GM18907 (cell line): ENCODE results near the gene SPP2.

Experiments used
- ATAC-seq: cut with Tn5 transposase; IDR thresholded peaks from one replicate; pipeline ENCODE4 v1.9.1; 2021; ENCODE audit warnings: mild to moderate bottlenecking, moderate library complexity; ENCODE audit not compliant: unreplicated experiment

SPP2 gene

GRCh38 chr2:234033885-234034284, 16.6 kb upstream of the SPP2 start:
- ATAC-seq = no peak

GRCh38 chr2:234038076-234038802, 12.3 kb upstream of the SPP2 start:
- ATAC-seq = no peak

- no peak for ATAC-seq
Observed at GRCh38 chr2:234044157-234044556, 6.3 kb upstream of the SPP2 start.

GRCh38 chr2:234046521-234046920, 4.0 kb upstream of the SPP2 start:
- ATAC-seq = no peak

- ATAC-seq = no peak
Observed at GRCh38 chr2:234047361-234047760, 3.1 kb upstream of the SPP2 start.

GRCh38 chr2:234048049-234048448, 2.5 kb upstream of the SPP2 start:
- ATAC-seq = no peak

- no peak for ATAC-seq
Observed at GRCh38 chr2:234051374-234052070, 1.0 kb downstream of the SPP2 start.

- ATAC-seq = no peak
Observed at GRCh38 chr2:234058881-234059280, 8.4 kb downstream of the SPP2 start.

- ATAC-seq = no peak
Observed at GRCh38 chr2:234060236-234060635, 9.7 kb downstream of the SPP2 start.

- ATAC-seq = no peak
Observed at GRCh38 chr2:234061624-234062257, 11.2 kb downstream of the SPP2 start.

- ATAC-seq = no peak
Observed at GRCh38 chr2:234066587-234066986, 16.1 kb downstream of the SPP2 start.

- no peak for ATAC-seq
Observed at GRCh38 chr2:234071664-234072063, 21.2 kb downstream of the SPP2 start.

GRCh38 chr2:234072454-234072853, 22.0 kb downstream of the SPP2 start:
- no peak for ATAC-seq

GRCh38 chr2:234074751-234075517, 24.4 kb downstream of the SPP2 start:
- no peak for ATAC-seq

GRCh38 chr2:234075518-234075915, 25.0 kb downstream of the SPP2 start:
- ATAC-seq = no peak

GRCh38 chr2:234075947-234076346, 25.4 kb downstream of the SPP2 start:
- ATAC-seq = no peak

- ATAC-seq = no peak
Observed at GRCh38 chr2:234076451-234076850, 25.9 kb downstream of the SPP2 start.

- no peak for ATAC-seq
Observed at GRCh38 chr2:234078129-234078528, 27.6 kb downstream of the SPP2 start.

GRCh38 chr2:234081970-234082822, 31.7 kb downstream of the SPP2 start:
- no peak for ATAC-seq

- no peak for ATAC-seq
Observed at GRCh38 chr2:234083572-234084348, 33.3 kb downstream of the SPP2 start.
